Neuron (in vitro differentiated cells): ENCODE results near the gene NCOR1.
"Not testable (repeated sequence)": the region's sequence is repeated elsewhere in the genome, so short reads cannot be mapped to it uniquely, and the experiment has no call there.

Experiments
- H2AFZ ChIP-seq: one replicate; pipeline ENCODE4 v1.6.1; 2013; ENCODE audit warnings: low read depth, mild to moderate bottlenecking, inconsistent platforms, low read length, moderate library complexity
- H3K27me3 ChIP-seq: one replicate; pipeline ENCODE4 v1.6.1; 2013; ENCODE audit warnings: low read length; ENCODE audit not compliant: insufficient read depth
- H3K36me3 ChIP-seq: one replicate; pipeline ENCODE4 v1.6.1; 2013; ENCODE audit warnings: low read length; ENCODE audit not compliant: insufficient read depth
- H3K4me1 ChIP-seq: one replicate; pipeline ENCODE4 v1.6.1; 2013; ENCODE audit warnings: low read length; ENCODE audit not compliant: insufficient read depth
- H3K4me3 ChIP-seq: 2 replicates; pipeline ENCODE4 v1.5.1; 2013; ENCODE audit warnings: mild to moderate bottlenecking, low read length, moderate library complexity
- H3K9me3 ChIP-seq: one replicate; pipeline ENCODE4 v1.6.1; 2013; ENCODE audit warnings: low read length

Gene NCOR1

DNA sequence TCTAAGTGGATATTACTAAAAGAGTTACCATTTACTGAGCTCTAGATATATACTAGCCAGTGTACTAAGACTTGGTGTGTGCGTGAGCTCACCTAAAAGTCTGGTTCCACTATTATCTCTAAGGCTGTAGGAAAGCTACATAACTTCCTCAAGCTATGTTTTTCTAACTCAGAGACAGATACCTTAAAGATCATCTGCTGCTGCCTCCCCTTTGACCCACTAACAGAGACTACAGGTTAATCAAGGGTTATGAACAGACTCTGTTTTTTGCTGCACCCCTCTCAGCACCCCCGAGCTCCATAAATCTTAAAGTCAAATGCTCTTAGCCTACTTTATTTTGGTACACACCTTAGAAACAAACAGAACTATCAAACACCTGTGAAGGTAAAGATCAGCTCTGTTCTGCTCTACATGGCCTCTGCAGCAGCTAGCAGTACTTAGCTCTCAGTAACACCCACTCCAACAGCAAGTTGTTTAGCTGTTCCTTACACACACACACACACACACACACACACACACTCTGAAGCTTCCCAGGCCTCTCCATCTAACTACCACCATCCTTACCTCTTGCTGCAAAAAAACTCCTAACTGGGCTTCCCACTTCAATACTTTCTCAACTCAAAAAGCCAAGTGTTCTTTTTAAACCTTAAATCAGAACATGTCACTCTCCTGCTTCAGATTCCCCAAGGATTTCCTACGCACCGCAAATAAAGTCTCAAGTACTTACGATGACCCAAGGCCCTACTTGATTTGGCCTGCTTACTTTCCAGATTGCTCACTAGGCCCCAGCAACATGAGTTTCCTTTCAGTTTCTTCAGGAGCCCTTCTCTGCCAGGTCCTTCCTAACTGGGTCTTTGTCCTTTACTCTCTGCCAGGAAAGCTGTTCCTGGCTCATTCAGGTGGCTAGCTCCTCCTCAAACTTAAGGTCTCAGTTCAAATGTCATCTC lies 12.5 kb downstream of the NCOR1 start:
- H3K4me1 ChIP-seq, H2AFZ ChIP-seq, H3K4me3 ChIP-seq, H3K36me3 ChIP-seq, H3K27me3 ChIP-seq, H3K9me3 ChIP-seq: not testable (repeated sequence)

DNA sequence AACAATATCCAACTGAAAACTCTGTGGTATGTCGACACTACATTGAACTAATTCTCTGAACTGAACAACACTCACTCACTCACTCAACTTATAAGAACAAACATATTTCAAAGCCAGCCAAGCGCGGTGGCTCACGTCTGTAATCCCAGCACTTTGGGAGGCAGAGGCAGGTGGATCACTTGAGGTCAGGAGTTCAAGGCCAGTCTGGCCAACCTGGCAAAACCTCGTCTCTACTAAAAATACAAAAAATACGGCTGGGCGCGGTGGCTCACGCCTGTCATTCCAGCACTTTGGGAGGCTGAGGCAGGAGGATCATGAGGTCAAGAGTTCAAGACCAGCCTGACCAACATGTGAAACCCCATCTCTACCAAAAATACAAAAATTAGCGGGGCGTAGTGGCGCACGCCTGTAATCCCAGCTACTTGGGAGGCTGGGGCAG lies 13.6 kb downstream of the NCOR1 start:
- not testable (repeated sequence) for H3K4me1 ChIP-seq, H2AFZ ChIP-seq, H3K27me3 ChIP-seq, H3K4me3 ChIP-seq, H3K9me3 ChIP-seq, H3K36me3 ChIP-seq

DNA sequence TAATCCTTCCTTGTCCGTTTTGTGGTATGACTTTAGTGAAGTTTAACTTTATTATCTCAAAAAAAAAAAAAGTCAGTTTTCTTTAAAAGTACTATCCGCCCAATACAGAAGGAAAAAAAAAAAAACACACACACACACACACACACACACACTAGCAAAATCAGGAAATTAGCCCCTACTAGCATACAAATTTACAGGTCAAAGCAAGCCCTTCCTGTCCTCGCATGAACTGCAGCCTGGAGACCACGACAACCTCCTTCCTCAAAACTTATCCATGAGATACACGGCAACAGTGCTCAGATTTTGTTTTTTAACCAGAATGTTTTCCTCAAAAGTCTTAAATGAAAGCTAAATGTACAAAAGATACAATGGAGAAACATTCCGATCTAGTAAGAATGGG lies 16.2 kb downstream of the NCOR1 start:
- Histone ChIP-seq H3K36me3 (peaks cover 11% of the 10 kb centered on the region), H3K4me1 (peaks cover 9% of the 10 kb centered on the region), H3K27me3 (no peaks in the 10 kb centered on the region)

DNA sequence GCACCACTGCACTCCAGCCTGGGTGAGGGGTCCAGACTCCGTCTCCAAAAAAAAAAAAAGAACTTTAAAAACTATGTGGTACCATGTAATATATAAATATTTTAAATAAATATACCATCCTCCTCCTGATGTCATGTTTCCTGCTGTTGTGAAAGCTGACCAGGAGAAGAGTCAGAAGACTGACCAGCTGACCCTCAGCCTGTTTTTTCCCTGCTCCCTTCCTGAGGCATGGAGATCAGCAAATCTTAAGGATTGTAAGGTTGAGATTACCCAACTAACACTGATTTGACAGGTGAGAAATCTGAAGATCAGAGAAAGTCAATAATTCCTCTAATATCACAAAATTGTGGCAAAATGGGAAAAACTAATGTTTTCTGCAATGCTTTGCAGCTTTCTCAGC lies 18.1 kb downstream of the NCOR1 start:
- H3K4me1 ChIP-seq: peaks cover 9% of the 10 kb centered on the region
- peaks cover 2% of the 10 kb centered on the region for H3K9me3 ChIP-seq
- no peak overlapping the region for H2AFZ ChIP-seq
- no peak overlapping the region for H3K4me3 ChIP-seq
- H3K36me3 ChIP-seq: peaks cover 17% of the 10 kb centered on the region
- no peaks in the 10 kb centered on the region for H3K27me3 ChIP-seq

More for the DNA sequence above, 16.2 kb downstream of the NCOR1 start:
- Histone ChIP-seq H3K9me3 (peaks cover 2% of the 10 kb centered on the region), H3K4me3 (no peak overlapping the region), H2AFZ (no peak overlapping the region)

DNA sequence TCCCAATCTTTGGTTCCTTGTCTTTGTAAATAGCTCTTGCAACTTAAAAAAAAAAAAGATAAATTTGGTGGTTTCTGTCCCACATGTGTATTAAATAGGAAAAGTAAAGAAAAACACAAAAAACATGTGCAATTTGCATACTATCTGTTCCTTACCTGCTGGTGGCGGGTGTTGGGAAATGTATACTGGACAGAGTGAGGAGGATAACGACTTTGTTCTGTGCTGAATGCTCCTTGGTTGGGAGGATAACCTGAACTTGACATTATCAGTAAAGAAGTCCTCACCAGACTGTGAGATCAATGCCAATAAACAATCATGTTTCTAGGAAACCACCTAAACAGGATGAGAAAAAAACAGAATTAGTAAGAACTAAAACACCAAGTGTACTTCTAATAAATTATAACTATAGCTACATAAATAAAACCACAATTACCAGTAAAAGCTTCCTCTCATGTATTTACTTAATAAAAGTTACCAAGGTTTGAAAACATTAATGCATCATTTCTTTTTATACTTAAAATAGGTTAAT lies 21.0 kb downstream of the NCOR1 start:
- not testable (repeated sequence) for H3K27me3 ChIP-seq, H2AFZ ChIP-seq

GRCh38 chr17:16191604-16192003 lies 23.7 kb downstream of the NCOR1 start:
- no peaks in the 10 kb centered on the region for H3K4me1 ChIP-seq
- H3K9me3 ChIP-seq: no peaks in the 10 kb centered on the region
- peaks cover 34% of the 10 kb centered on the region for H3K36me3 ChIP-seq
- H3K4me3 ChIP-seq: no peak overlapping the region
- no peak overlapping the region for H2AFZ ChIP-seq
- H3K27me3 ChIP-seq: no peaks in the 10 kb centered on the region

More for the DNA sequence above, 21.0 kb downstream of the NCOR1 start:
- H3K4me3 ChIP-seq, H3K9me3 ChIP-seq, H3K4me1 ChIP-seq: not testable (repeated sequence)
- peaks cover 31% of the 10 kb centered on the region for H3K36me3 ChIP-seq

DNA sequence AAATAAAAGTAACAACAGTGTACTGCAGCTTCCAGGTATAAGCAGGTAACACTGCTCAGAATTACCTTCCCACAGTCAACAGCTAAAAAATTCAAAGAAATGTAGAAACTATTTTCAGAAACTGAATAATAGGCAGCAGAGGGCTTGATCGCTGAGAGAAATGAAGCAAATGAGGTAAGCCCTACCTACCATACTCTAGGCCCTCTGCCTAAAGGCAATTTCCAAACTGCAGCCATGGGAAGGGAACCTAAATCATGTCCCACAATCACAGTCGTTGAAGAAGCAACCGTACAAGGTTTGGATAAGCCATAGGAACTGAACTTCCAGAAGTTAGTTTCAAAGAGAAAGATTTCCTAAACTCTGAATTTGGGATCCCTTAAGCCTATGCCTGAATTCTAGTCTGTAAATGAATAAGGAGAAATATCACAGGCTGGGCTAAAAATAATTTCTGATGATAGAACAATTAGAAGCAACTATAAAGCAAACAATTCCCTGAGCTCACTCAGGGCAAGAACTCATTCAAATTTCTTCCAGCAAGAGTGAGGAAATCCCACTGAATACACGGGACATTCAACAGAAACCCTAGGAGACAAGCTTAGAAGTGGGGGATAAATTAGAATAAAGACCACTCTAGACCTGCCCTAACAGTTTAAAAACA lies 24.5 kb downstream of the NCOR1 start:
- Histone ChIP-seq H2AFZ (no peak overlapping the region), H3K27me3 (no peaks in the 10 kb centered on the region), H3K4me3 (no peak overlapping the region), H3K36me3 (peaks cover 41% of the 10 kb centered on the region), H3K4me1 (no peaks in the 10 kb centered on the region), H3K9me3 (no peaks in the 10 kb centered on the region)

DNA sequence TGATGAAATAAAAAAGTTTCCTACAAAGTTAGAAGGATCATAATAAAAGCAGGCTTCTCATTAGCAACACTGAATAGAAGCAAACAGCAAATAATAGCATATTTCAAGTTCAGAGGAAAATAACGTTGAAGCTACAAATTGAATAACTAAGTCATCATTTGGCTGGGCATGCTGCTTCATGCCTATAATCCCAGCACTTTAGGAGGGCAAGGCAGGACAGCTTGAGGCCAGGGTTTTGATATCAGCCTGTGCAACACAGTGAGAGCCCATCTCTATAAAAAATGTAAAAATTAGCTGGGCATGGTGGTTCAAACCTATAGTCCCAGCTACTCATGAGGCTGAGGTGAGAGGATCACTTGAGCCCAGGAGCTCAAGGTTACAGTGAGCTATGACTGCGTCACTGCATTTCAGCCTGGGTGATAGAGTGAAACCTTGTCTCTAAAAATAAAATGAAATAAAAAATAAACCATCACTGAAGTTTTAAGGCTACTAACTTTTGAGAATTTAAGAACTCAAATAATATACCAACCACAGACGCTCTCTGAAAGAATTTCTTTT lies 25.5 kb downstream of the NCOR1 start:
- no peaks in the 10 kb centered on the region for H3K9me3 ChIP-seq
- H2AFZ ChIP-seq: no peak overlapping the region
- peaks cover 47% of the 10 kb centered on the region for H3K36me3 ChIP-seq
- no peak overlapping the region for H3K4me3 ChIP-seq
- H3K27me3 ChIP-seq: no peaks in the 10 kb centered on the region
- no peaks in the 10 kb centered on the region for H3K4me1 ChIP-seq

GRCh38 chr17:16187642-16188041 lies 27.7 kb downstream of the NCOR1 start:
- Histone ChIP-seq H3K27me3 (no peaks in the 10 kb centered on the region), H3K4me1 (no peaks in the 10 kb centered on the region), H3K36me3 (peaks cover 53% of the 10 kb centered on the region), H2AFZ (no peak overlapping the region), H3K9me3 (peaks cover 4% of the 10 kb centered on the region), H3K4me3 (no peak overlapping the region)

DNA sequence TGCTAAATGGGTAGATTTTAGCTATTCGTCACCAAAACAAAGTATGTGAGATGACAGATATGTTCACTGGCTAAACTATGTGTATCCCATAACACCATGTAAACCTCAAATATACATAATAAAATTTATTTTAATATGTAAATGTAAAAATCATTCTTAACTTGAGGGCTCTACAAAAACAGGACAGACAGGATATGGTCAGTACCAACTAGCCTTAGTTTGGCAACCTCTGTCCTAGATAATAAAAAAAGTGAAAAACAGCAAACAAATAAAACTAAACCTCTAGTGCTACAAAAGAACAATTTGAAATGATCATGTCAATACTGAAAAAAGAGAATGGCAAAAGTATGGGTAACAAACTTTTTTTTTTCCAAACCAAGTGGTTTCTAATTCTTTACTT lies 33.8 kb downstream of the NCOR1 start:
- Histone ChIP-seq H3K27me3 (no peaks in the 10 kb centered on the region), H3K9me3 (peaks cover 5% of the 10 kb centered on the region), H3K36me3 (peaks cover 43% of the 10 kb centered on the region), H3K4me1 (no peaks in the 10 kb centered on the region), H2AFZ (no peak overlapping the region), H3K4me3 (no peak overlapping the region)

DNA sequence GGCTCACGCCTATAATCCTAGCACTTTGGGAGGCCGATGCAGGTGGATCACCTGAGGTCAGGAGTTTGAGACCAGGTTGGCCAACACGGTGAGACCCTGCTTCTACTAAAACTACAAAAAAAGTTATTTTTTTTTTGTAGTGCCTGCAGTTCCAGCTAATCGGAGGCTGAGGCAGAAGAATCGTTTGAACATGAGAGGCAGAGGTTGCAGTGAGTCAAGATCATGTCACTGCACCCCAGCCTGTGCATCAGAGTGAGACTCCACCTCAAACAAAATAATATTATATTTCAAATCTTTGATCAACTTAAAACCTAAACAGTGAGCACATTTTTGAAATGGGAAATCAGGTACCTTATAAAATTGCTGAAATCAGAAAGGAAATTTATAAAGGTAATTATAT lies 36.5 kb downstream of the NCOR1 start:
- Histone ChIP-seq H3K9me3 (peaks cover 3% of the 10 kb centered on the region), H3K36me3 (peaks cover 20% of the 10 kb centered on the region), H2AFZ (no peak overlapping the region), H3K27me3 (no peaks in the 10 kb centered on the region), H3K4me1 (no peaks in the 10 kb centered on the region), H3K4me3 (no peak overlapping the region)

- Histone ChIP-seq H3K4me1 (no peaks in the 10 kb centered on the region), H3K9me3 (no peaks in the 10 kb centered on the region), H3K4me3 (no peak overlapping the region), H3K27me3 (no peaks in the 10 kb centered on the region), H2AFZ (no peak overlapping the region), H3K36me3 (peaks cover 24% of the 10 kb centered on the region)
Measured at GRCh38 chr17:16171613-16172012, 43.7 kb downstream of the NCOR1 start.

GRCh38 chr17:16166766-16167165 lies 48.6 kb downstream of the NCOR1 start:
- not testable (repeated sequence) for H3K4me3 ChIP-seq, H3K9me3 ChIP-seq, H3K4me1 ChIP-seq, H3K27me3 ChIP-seq, H2AFZ ChIP-seq
- peaks cover 17% of the 10 kb centered on the region for H3K36me3 ChIP-seq
